SK-N-SH (cell line): ENCODE data around the gene CTTN.

Source experiments
- CHD2 ChIP-seq: fragments of 150-350 bp; IDR thresholded peaks from 2 replicates; pipeline ENCODE4 v1.6.1; 2018; ENCODE audit warnings: low read length; ENCODE audit not compliant: partially characterized antibody
- EP300 ChIP-seq, 2 experiments: IDR thresholded peaks; 2 replicates each; pipeline versions ENCODE4 v1.4.0 to v1.6.1; 2012; ENCODE audit warnings: borderline replicate concordance in 1 of 2, low read depth in 1 of 2, low read length in 1 of 2
- FOSL2 ChIP-seq: IDR thresholded peaks from 2 replicates; pipeline ENCODE4 v1.4.0; 2012; ENCODE audit warnings: low read depth, mild to moderate bottlenecking, moderate library complexity, borderline replicate concordance
- FOXJ3 ChIP-seq: sonication (generic); formaldehyde crosslinking; IDR thresholded peaks from 2 replicates; pipeline ENCODE4 v1.5.1; 2020; ENCODE audit warnings: mild to moderate bottlenecking, missing genetic modification reagents
- FOXM1 ChIP-seq: IDR thresholded peaks from 2 replicates; pipeline ENCODE4 v1.4.0; 2012; ENCODE audit warnings: low read depth, mild to moderate bottlenecking
- GABPA ChIP-seq: IDR thresholded peaks from 2 replicates; pipeline ENCODE4 v1.4.0; 2012; ENCODE audit warnings: low read depth, mild to moderate bottlenecking
- JUND ChIP-seq: IDR thresholded peaks from 2 replicates; pipeline ENCODE4 v1.4.0; 2012
- MEF2A ChIP-seq: IDR thresholded peaks from 2 replicates; pipeline ENCODE4 v1.4.0; 2012; ENCODE audit warnings: low read depth, borderline replicate concordance
- POLR2AphosphoS5 ChIP-seq: IDR thresholded peaks from 2 replicates; pipeline ENCODE4 v1.6.1; 2012; ENCODE audit warnings: low read depth, low read length
- TAF1 ChIP-seq: IDR thresholded peaks from 2 replicates; pipeline ENCODE4 v1.6.1; 2012; ENCODE audit warnings: low read depth, mild to moderate bottlenecking, low read length, moderate library complexity, borderline replicate concordance
- TF ChIP-seq, protein P1 (sequence below): fragments of 200-600 bp; sonication (generic); IDR thresholded peaks from 2 replicates; pipeline ENCODE4 v1.6.1; 2017; ENCODE audit warnings: antibody characterized with exemption, mild to moderate bottlenecking, moderate library complexity
- TF ChIP-seq, protein P2 (sequence below): IDR thresholded peaks from 2 replicates; pipeline ENCODE4; 2012

- TF ChIP-seq, protein P1, sequence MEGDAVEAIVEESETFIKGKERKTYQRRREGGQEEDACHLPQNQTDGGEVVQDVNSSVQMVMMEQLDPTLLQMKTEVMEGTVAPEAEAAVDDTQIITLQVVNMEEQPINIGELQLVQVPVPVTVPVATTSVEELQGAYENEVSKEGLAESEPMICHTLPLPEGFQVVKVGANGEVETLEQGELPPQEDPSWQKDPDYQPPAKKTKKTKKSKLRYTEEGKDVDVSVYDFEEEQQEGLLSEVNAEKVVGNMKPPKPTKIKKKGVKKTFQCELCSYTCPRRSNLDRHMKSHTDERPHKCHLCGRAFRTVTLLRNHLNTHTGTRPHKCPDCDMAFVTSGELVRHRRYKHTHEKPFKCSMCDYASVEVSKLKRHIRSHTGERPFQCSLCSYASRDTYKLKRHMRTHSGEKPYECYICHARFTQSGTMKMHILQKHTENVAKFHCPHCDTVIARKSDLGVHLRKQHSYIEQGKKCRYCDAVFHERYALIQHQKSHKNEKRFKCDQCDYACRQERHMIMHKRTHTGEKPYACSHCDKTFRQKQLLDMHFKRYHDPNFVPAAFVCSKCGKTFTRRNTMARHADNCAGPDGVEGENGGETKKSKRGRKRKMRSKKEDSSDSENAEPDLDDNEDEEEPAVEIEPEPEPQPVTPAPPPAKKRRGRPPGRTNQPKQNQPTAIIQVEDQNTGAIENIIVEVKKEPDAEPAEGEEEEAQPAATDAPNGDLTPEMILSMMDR, result no peak
- no peak for TF ChIP-seq EP300 (IDR thresholded peaks at IDR 0.05; ENCODE audit: borderline replicate concordance in 1 of 2, low read depth in 1 of 2, low read length in 1 of 2)
- no peak for TF ChIP-seq TAF1
- no peak for TF ChIP-seq FOXM1
- no peak for TF ChIP-seq CHD2
- TF ChIP-seq JUND, result no peak
- TF ChIP-seq, protein P2, sequence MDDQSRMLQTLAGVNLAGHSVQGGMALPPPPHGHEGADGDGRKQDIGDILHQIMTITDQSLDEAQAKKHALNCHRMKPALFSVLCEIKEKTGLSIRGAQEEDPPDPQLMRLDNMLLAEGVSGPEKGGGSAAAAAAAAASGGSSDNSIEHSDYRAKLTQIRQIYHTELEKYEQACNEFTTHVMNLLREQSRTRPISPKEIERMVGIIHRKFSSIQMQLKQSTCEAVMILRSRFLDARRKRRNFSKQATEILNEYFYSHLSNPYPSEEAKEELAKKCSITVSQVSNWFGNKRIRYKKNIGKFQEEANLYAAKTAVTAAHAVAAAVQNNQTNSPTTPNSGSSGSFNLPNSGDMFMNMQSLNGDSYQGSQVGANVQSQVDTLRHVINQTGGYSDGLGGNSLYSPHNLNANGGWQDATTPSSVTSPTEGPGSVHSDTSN, result no peak
- TF ChIP-seq FOSL2, result no peak
- no peak for TF ChIP-seq POLR2AphosphoS5
- no peak for TF ChIP-seq MEF2A
- no peak for TF ChIP-seq GABPA
- no peak for TF ChIP-seq FOXJ3
Measured at GRCh38 chr11:70360211-70360610, 38.1 kb upstream of the CTTN start.
